Left renal cortex interstitium (tissue), 4 donors: ENCODE results near the gene PSTK. TPM values are rescaled to one million over a fixed set of nuclear protein-coding genes. Genes with fewer than 3 reads are reported as not detected.

ENCODE experiments used
- DNase-seq, 4 donors: peaks; one replicate each; pipeline ENCODE4 v3.0.0-alpha.2; 2013; ENCODE audit warnings: low read depth in 4 of 4, low spot score in 2 of 4, missing footprints in 1 of 4
- polyA plus RNA-seq, 4 donors: library from polyadenylated mRNA; unstranded; fragments of 120-200 nt; gene quantifications; one replicate each; pipeline ENCODE4 v1.2.1, GENCODE V29; 2013; ENCODE audit not compliant: insufficient read length in 4 of 4

Gene PSTK
- 10 to 100 TPM in 3 of 4 donors, 1 to 10 TPM in 1; 9.0 to 12.0 (median 11.2) TPM for polyA plus RNA-seq

GRCh38 chr10:122980209-122981065 lies at the start of gene PSTK:
PSTK (plus strand) TSS chr10:122980401; CDS start chr10:122980480, 79 bp downstream.
- peak; percentile 87 to 94 (median 88) for DNase-seq

GRCh38 chr10:122931088-122931906 lies 48.9 kb upstream of the PSTK start:
- no peak for DNase-seq

- DNase-seq = no peak
Measured at GRCh38 chr10:122939133-122939855, 40.9 kb upstream of the PSTK start.

GRCh38 chr10:122939856-122940543 lies 40.2 kb upstream of the PSTK start:
- no peak for DNase-seq

- no peak for DNase-seq
Measured at GRCh38 chr10:122949296-122949695, 30.9 kb upstream of the PSTK start.

GRCh38 chr10:122953902-122954730 lies 26.1 kb upstream of the PSTK start, which contains the start of gene C10orf88:
C10orf88 (minus strand) TSS chr10:122954227; CDS start chr10:122954178, 49 bp downstream.
- peak; percentile 85 to 96 (median 94) for DNase-seq

GRCh38 chr10:122954731-122955050 lies 25.5 kb upstream of the PSTK start:
- DNase-seq = no peak

- DNase-seq = no peak
Measured at GRCh38 chr10:122955892-122956291, 24.3 kb upstream of the PSTK start.

GRCh38 chr10:122957474-122957873 lies 22.7 kb upstream of the PSTK start:
- no peak for DNase-seq

GRCh38 chr10:122962405-122962804 lies 17.8 kb upstream of the PSTK start:
- no peak for DNase-seq

GRCh38 chr10:122966879-122967278 lies 13.3 kb upstream of the PSTK start:
- DNase-seq = no peak

GRCh38 chr10:122968698-122969097 lies 11.5 kb upstream of the PSTK start:
- no peak for DNase-seq

GRCh38 chr10:122974023-122974422 lies 6.2 kb upstream of the PSTK start:
- DNase-seq = no peak

GRCh38 chr10:122974543-122975064 lies 5.6 kb upstream of the PSTK start:
- DNase-seq = no peak

GRCh38 chr10:122981066-122981464 lies 864 bp downstream of the PSTK start:
- DNase-seq = peak in 1 of 4 donors; percentile 2

- no peak for DNase-seq
Measured at GRCh38 chr10:122983898-122984297, 3.7 kb downstream of the PSTK start.

GRCh38 chr10:122984708-122985107 lies 4.5 kb downstream of the PSTK start:
- no peak for DNase-seq

- no peak for DNase-seq
Measured at GRCh38 chr10:122986335-122986734, 6.1 kb downstream of the PSTK start.

- no peak for DNase-seq
Measured at GRCh38 chr10:122988501-122988900, 8.3 kb downstream of the PSTK start.
